HCT116 (cell line): ENCODE measurements around the gene TSPEAR. TPM values are rescaled to one million over a fixed set of nuclear protein-coding genes. Genes with fewer than 3 reads are reported as not detected.

Source experiments
- ATAC-seq: fragments of 200-7000 bp; cut with Tn5 transposase; 2 replicates; pipeline ENCODE4 v1.9.1; 2020; ENCODE audit warnings: mild to moderate bottlenecking, moderate library complexity
- BruUV-seq: library from RNA; stranded (reverse); fragments of 400-500 nt; replicated peaks from 2 replicates; lab custom pipeline; 2021; lab: Mats Ljungman, UMichigan
- CTCF ChIA-PET: fragments of 300-600 bp; sonication (Branson Sonifier 250); formaldehyde crosslinking; loops from one replicate; lab custom pipeline; 2021; ENCODE audit warnings: antibody characterized with exemption; lab: Charles Lee
- POLR2A ChIA-PET: fragments of 300-600, 350-600 bp; sonication (Branson Sonifier 250); formaldehyde crosslinking; loops from one replicate; lab custom pipeline; 2021; ENCODE audit warnings: antibody characterized with exemption; lab: Charles Lee
- RAD21 ChIA-PET, 2 experiments: fragments of 300-600 bp; sonication (Branson Sonifier 250); formaldehyde crosslinking; loops; one replicate each; lab custom pipeline; 2023; ENCODE audit warnings: low total read pairs in 2 of 2; ENCODE audit not compliant: uncharacterized antibody in 2 of 2, unreplicated experiment in 2 of 2, low non-redundant PET in 1 of 2; lab: Charles Lee
- DNase-seq: peaks from one replicate; pipeline ENCODE4 v3.0.0-alpha.2; 2010; ENCODE audit warnings: low read depth, low spot score
- H2AFZ ChIP-seq: fragments of 200-600 bp; shearing (Covaris generic), sonication (generic); 2 replicates; pipeline ENCODE4 v1.6.1; 2017; ENCODE audit warnings: low read depth, mixed run types, mixed read lengths, antibody characterized with exemption, low read length; ENCODE audit not compliant: poor library complexity, severe bottlenecking
- H3K27ac ChIP-seq: 2 replicates; pipeline ENCODE4 v1.5.1; 2012; ENCODE audit warnings: low read depth, low read length
- H3K27me3 ChIP-seq: fragments of 200-600 bp; sonication (generic); 2 replicates; pipeline ENCODE4 v1.6.1; 2016; ENCODE audit warnings: mixed run types, low read length, mixed read lengths; ENCODE audit not compliant: insufficient read depth
- H3K36me3 ChIP-seq, 2 experiments: fragments of 200-500 bp in 1 of 2; fragments of 200-600 bp in 1 of 2; sonication (Bioruptor generic) in 1 of 2; sonication (generic) in 1 of 2; 2 replicates each; pipeline versions ENCODE4 v1.5.1 to v1.6.1; 2014 to 2016; ENCODE audit warnings: low read length in 2 of 2, inconsistent platforms in 1 of 2, mixed read lengths in 1 of 2, mixed run types in 1 of 2; ENCODE audit not compliant: insufficient read depth in 2 of 2, control insufficient read depth in 1 of 2
- H3K4me1 ChIP-seq, 2 experiments: fragments of 200-600 bp in 1 of 2; sonication (generic) in 1 of 2; 2 replicates each; pipeline versions ENCODE4 v1.5.1 to v1.6.1; 2012 to 2017; ENCODE audit warnings: low read length in 2 of 2, inconsistent platforms in 1 of 2, mild to moderate bottlenecking in 1 of 2, mixed read lengths in 1 of 2, mixed run types in 1 of 2, moderate library complexity in 1 of 2; ENCODE audit not compliant: insufficient read depth in 2 of 2, control insufficient read depth in 1 of 2
- H3K4me2 ChIP-seq: fragments of 200-600 bp; sonication (generic); 2 replicates; pipeline ENCODE4 v1.6.1; 2017; ENCODE audit warnings: mixed run types, low read length, mixed read lengths
- H3K4me3 ChIP-seq, 2 experiments: fragments of 200-600 bp in 1 of 2; sonication (generic) in 1 of 2; replicated peaks in 1 of 2; 2 replicates each; pipeline ENCODE4 v1.5.1; 2011 to 2016; ENCODE audit warnings: low read length in 2 of 2, control low read depth in 1 of 2, low read depth in 1 of 2, mild to moderate bottlenecking in 1 of 2, mixed read lengths in 1 of 2, mixed run types in 1 of 2
- H3K79me2 ChIP-seq: fragments of 200-600 bp; sonication (generic); 2 replicates; pipeline ENCODE4 v1.6.1; 2017; ENCODE audit warnings: mild to moderate bottlenecking, mixed run types, low read length, moderate library complexity, mixed read lengths; ENCODE audit not compliant: insufficient read depth
- H3K9ac ChIP-seq: fragments of 200-600 bp; sonication (generic); 2 replicates; pipeline ENCODE4 v1.6.1; 2016; ENCODE audit warnings: low read length, mixed read lengths
- H3K9me2 ChIP-seq: fragments of 200-600 bp; sonication (generic), shearing (Covaris generic); 2 replicates; pipeline ENCODE4 v1.6.1; 2017; ENCODE audit warnings: mixed run types, mild to moderate bottlenecking, moderate library complexity; ENCODE audit not compliant: insufficient read depth
- H3K9me3 ChIP-seq, 2 experiments: fragments of 200-500 bp in 1 of 2; fragments of 200-600 bp in 1 of 2; sonication (Bioruptor generic) in 1 of 2; sonication (generic) in 1 of 2; 2 replicates each; pipeline ENCODE4 v1.6.1; 2014 to 2017; ENCODE audit warnings: low read length in 2 of 2, mixed read lengths in 2 of 2, inconsistent platforms in 1 of 2, low read depth in 1 of 2, mild to moderate bottlenecking in 1 of 2, mixed run types in 1 of 2, moderate library complexity in 1 of 2; ENCODE audit not compliant: control insufficient read depth in 1 of 2, insufficient read depth in 1 of 2
- H4K20me1 ChIP-seq: fragments of 200-600 bp; sonication (generic), shearing (Covaris generic); 2 replicates; pipeline ENCODE4 v1.6.1; 2017; ENCODE audit warnings: mixed run types, mild to moderate bottlenecking, moderate library complexity; ENCODE audit not compliant: insufficient read depth
- ATF3 ChIP-seq: IDR thresholded peaks from 2 replicates; pipeline ENCODE4 v1.6.1; 2012
- CBX3 ChIP-seq: IDR thresholded peaks from 2 replicates; pipeline ENCODE4 v1.6.1; 2012; ENCODE audit warnings: low read depth
- CEBPB ChIP-seq: IDR thresholded peaks from 2 replicates; pipeline ENCODE4 v1.6.1; 2012; ENCODE audit warnings: low read depth
- EZH2 ChIP-seq: fragments of 200-600 bp; sonication (generic); IDR thresholded peaks from 2 replicates; pipeline ENCODE4 v1.6.1; 2017; ENCODE audit warnings: antibody characterized with exemption, mixed run types
- EZH2phosphoT487 ChIP-seq: fragments of 200-600 bp; IDR thresholded peaks from 2 replicates; pipeline ENCODE4 v1.6.1; 2018; ENCODE audit warnings: antibody characterized with exemption, borderline replicate concordance
- FOSL1 ChIP-seq: IDR thresholded peaks from 2 replicates; pipeline ENCODE4 v1.6.1; 2012; ENCODE audit warnings: low read depth
- JUND ChIP-seq: IDR thresholded peaks from 2 replicates; pipeline ENCODE4 v1.6.1; 2012
- MAX ChIP-seq: IDR thresholded peaks from 2 replicates; pipeline ENCODE4 v1.6.1; 2012
- POLR2A ChIP-seq: IDR thresholded peaks from 2 replicates; pipeline ENCODE4 v1.7.0; 2011; ENCODE audit warnings: borderline replicate concordance; ENCODE audit not compliant: insufficient read depth, insufficient read length; ENCODE audit errors: extremely low read depth
- RAD21 ChIP-seq: IDR thresholded peaks from 2 replicates; pipeline ENCODE4 v1.6.1; 2012; ENCODE audit warnings: low read depth, mild to moderate bottlenecking
- SIN3A ChIP-seq: IDR thresholded peaks from 2 replicates; pipeline ENCODE4 v1.6.1; 2012; ENCODE audit warnings: low read depth
- SP1 ChIP-seq: IDR thresholded peaks from 2 replicates; pipeline ENCODE4 v1.6.1; 2012; ENCODE audit warnings: low read depth
- SRF ChIP-seq: IDR thresholded peaks from 2 replicates; pipeline ENCODE4 v1.6.1; 2012; ENCODE audit warnings: low read depth
- TCF7L2 ChIP-seq: IDR thresholded peaks from 2 replicates; pipeline ENCODE4 v1.7.0; 2011; ENCODE audit warnings: borderline replicate concordance, inconsistent platforms; ENCODE audit not compliant: insufficient read depth, insufficient read length; ENCODE audit errors: extremely low read depth
- ZFX ChIP-seq: fragments of 450-650 bp; IDR thresholded peaks from 2 replicates; pipeline ENCODE4 v1.6.1; 2017
- ZNF274 ChIP-seq: fragments of 200-500 bp; sonication (Bioruptor generic); IDR thresholded peaks from 2 replicates; pipeline ENCODE4 v1.6.1; 2014; ENCODE audit warnings: mild to moderate bottlenecking, low read depth, low read length, inconsistent platforms
- intact Hi-C: fragments of 100-400 bp; cut with micrococcal nuclease; formaldehyde crosslinking; loops from 2 replicates; pipeline ENCODE4 v1.10.0; 2022
- total RNA-seq: library from RNA; stranded (reverse); gene quantifications from one replicate; pipeline ENCODE4 v1.2.1, GENCODE V29; 2021; ENCODE audit not compliant: unreplicated experiment
- TF ChIP-seq, protein P1 (sequence below), 3 experiments: fragments of 200-600 bp in 1 of 3; sonication (generic) in 1 of 3; IDR thresholded peaks in 2 of 3; conservative IDR thresholded peaks in 1 of 3; 2 replicates each; pipeline ENCODE4 v1.5.1; 2012 to 2017; ENCODE audit warnings: low read depth in 2 of 3, low read length in 2 of 3, antibody characterized with exemption in 1 of 3, borderline replicate concordance in 1 of 3, control low read depth in 1 of 3, mild to moderate bottlenecking in 1 of 3, mixed read lengths in 1 of 3, mixed run types in 1 of 3, moderate library complexity in 1 of 3; ENCODE audit not compliant: insufficient read depth in 1 of 3
- TF ChIP-seq, protein P2 (sequence below): IDR thresholded peaks from 2 replicates; pipeline ENCODE4 v1.6.1; 2012; ENCODE audit warnings: low read depth

The TSPEAR gene
- total RNA-seq, 1 experiment from 2014 or later: not detected

DNA sequence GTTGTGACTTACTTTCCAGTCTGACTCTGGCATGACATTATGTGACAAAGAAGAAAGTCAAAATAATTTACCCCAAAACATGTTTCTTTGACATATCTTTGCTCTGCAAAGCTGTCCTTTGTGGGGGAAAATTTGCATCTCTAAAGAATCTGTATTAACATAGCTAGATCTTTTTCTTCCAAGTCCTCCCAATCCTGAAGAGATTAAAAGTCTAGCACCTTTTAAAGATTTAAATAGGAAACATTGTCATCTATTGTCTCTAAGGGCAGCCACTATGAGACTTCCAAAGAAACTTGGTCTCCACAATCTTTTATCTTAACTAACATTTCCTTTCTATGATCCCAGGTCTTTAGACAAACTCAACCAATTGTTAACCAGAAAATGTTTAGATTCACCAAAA, 240.0 kb downstream of the TSPEAR start:
- TF ChIP-seq SP1: no peak
- Histone ChIP-seq H3K4me3 (no peak overlapping the region), H3K4me1 (no peaks in the 10 kb centered on the region), H3K36me3 (no peaks in the 10 kb centered on the region), H3K9ac (no peak overlapping the region), H3K4me2 (no peak overlapping the region), H3K9me2 (no peaks in the 10 kb centered on the region), H2AFZ (no peak overlapping the region), H3K9me3 (no peaks in the 10 kb centered on the region), H4K20me1 (no peaks in the 10 kb centered on the region), H3K79me2 (no peaks in the 10 kb centered on the region), H3K27ac (no peak overlapping the region), H3K27me3 (no peaks in the 10 kb centered on the region)
- POLR2A ChIA-PET: no interaction called here
- no TSS peak for BruUV-seq
- DNase-seq (no peak), ATAC-seq (no peak)
- CTCF ChIA-PET: no interaction called here
- intact Hi-C loops: no loop called here
- RAD21 ChIA-PET: no interaction called here

- Histone ChIP-seq H3K79me2 (no peaks in the 10 kb centered on the region), H3K4me3 (no peak overlapping the region), H3K4me2 (no peak overlapping the region), H3K9ac (no peak overlapping the region), H3K36me3 (no peaks in the 10 kb centered on the region), H3K27ac (no peak overlapping the region), H2AFZ (no peak overlapping the region), H3K27me3 (no peaks in the 10 kb centered on the region), H3K9me3 (no peaks in the 10 kb centered on the region), H3K4me1 (no peaks in the 10 kb centered on the region), H4K20me1 (no peaks in the 10 kb centered on the region), H3K9me2 (no peaks in the 10 kb centered on the region)
- DNase-seq: no peak
- ChIA-PET POLR2A (no interaction called here), CTCF (interaction anchor here (0.7 kb wide), 1 partner anchor 275 kb away, joined by 3 read pairs; no protein-coding TSS in a partner anchor), RAD21 (no interaction called here)
- intact Hi-C loops: no loop called here
- no TSS peak for BruUV-seq
- ATAC-seq: no peak
- TF ChIP-seq EZH2: no peak
- TF ChIP-seq EZH2phosphoT487: no peak
- no peak for TF ChIP-seq CEBPB
- TF ChIP-seq ATF3: no peak
- TF ChIP-seq, protein P1, sequence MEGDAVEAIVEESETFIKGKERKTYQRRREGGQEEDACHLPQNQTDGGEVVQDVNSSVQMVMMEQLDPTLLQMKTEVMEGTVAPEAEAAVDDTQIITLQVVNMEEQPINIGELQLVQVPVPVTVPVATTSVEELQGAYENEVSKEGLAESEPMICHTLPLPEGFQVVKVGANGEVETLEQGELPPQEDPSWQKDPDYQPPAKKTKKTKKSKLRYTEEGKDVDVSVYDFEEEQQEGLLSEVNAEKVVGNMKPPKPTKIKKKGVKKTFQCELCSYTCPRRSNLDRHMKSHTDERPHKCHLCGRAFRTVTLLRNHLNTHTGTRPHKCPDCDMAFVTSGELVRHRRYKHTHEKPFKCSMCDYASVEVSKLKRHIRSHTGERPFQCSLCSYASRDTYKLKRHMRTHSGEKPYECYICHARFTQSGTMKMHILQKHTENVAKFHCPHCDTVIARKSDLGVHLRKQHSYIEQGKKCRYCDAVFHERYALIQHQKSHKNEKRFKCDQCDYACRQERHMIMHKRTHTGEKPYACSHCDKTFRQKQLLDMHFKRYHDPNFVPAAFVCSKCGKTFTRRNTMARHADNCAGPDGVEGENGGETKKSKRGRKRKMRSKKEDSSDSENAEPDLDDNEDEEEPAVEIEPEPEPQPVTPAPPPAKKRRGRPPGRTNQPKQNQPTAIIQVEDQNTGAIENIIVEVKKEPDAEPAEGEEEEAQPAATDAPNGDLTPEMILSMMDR (IDR thresholded peaks at IDR 0.05 in 2 of 3, conservative IDR thresholded peaks at IDR 0.05 in 1 of 3; ENCODE audit: borderline replicate concordance in 1 of 3, insufficient read depth in 1 of 3, low read depth in 2 of 3, low read length in 2 of 3): no peak
- no peak for TF ChIP-seq ZNF274
- no peak for TF ChIP-seq JUND
- TF ChIP-seq CBX3: no peak
- TF ChIP-seq TCF7L2: no peak
- no peak for TF ChIP-seq POLR2A
- no peak for TF ChIP-seq RAD21
- TF ChIP-seq SRF: no peak
- TF ChIP-seq ZFX: no peak
- TF ChIP-seq, protein P2, sequence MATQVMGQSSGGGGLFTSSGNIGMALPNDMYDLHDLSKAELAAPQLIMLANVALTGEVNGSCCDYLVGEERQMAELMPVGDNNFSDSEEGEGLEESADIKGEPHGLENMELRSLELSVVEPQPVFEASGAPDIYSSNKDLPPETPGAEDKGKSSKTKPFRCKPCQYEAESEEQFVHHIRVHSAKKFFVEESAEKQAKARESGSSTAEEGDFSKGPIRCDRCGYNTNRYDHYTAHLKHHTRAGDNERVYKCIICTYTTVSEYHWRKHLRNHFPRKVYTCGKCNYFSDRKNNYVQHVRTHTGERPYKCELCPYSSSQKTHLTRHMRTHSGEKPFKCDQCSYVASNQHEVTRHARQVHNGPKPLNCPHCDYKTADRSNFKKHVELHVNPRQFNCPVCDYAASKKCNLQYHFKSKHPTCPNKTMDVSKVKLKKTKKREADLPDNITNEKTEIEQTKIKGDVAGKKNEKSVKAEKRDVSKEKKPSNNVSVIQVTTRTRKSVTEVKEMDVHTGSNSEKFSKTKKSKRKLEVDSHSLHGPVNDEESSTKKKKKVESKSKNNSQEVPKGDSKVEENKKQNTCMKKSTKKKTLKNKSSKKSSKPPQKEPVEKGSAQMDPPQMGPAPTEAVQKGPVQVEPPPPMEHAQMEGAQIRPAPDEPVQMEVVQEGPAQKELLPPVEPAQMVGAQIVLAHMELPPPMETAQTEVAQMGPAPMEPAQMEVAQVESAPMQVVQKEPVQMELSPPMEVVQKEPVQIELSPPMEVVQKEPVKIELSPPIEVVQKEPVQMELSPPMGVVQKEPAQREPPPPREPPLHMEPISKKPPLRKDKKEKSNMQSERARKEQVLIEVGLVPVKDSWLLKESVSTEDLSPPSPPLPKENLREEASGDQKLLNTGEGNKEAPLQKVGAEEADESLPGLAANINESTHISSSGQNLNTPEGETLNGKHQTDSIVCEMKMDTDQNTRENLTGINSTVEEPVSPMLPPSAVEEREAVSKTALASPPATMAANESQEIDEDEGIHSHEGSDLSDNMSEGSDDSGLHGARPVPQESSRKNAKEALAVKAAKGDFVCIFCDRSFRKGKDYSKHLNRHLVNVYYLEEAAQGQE: no peak
- TF ChIP-seq SIN3A: no peak
- no peak for TF ChIP-seq FOSL1
- no peak for TF ChIP-seq MAX
Observed at GRCh38 chr21:44467859-44468195, 243.5 kb downstream of the TSPEAR start.
